A549 (cell line): ENCODE measurements around the gene PLAC8L1. TPM values are rescaled to one million over a fixed set of nuclear protein-coding genes. Genes with fewer than 3 reads are reported as not detected.
"Not testable (repeated sequence)": the region's sequence is repeated elsewhere in the genome, so short reads cannot be mapped to it uniquely, and the experiment has no call there.

Source experiments
- ATAC-seq, 2 experiments: fragments of 200-7000 bp in 1 of 2; fragments of >200 bp in 1 of 2; cut with Nextera tagmentation in 1 of 2; cut with Tn5 transposase in 1 of 2; 3 replicates each; pipeline versions ENCODE4 v1.8.0 to v1.9.1; 2018 to 2020; ENCODE audit warnings: mild to moderate bottlenecking in 1 of 2, moderate library complexity in 1 of 2
- CTCF ChIA-PET: fragments of 300-600 bp; sonication (Branson Sonifier 250); formaldehyde crosslinking; extraction: SDS; loops from one replicate; lab custom pipeline; 2021; ENCODE audit warnings: antibody characterized with exemption, inconsistent platforms; lab: Yijun Ruan, JAX
- POLR2A ChIA-PET: fragments of 350-600 bp; formaldehyde crosslinking; extraction: SDS; loops from one replicate; lab custom pipeline; 2021; ENCODE audit warnings: antibody characterized with exemption, inconsistent platforms; lab: Yijun Ruan, JAX
- DNase-seq, 2 experiments: peaks; one replicate each; pipeline versions ENCODE4 v3.0.0 to v3.0.0-alpha.2; 2011 to 2016; ENCODE audit warnings: low read depth in 1 of 2, low spot score in 1 of 2
- FAIRE-seq: peaks from 2 replicates; lab custom pipeline; 2011; peaks lifted over from hg19 to GRCh38; lab: Jason Lieb, UNC
- H3K27ac ChIP-seq, 2 experiments: fragments of >200 bp; sonication (Bioruptor Twin); formaldehyde crosslinking; 3 replicates each; pipeline ENCODE4 v1.5.1; 2016 to 2017
- H3K4me1 ChIP-seq: fragments of >200 bp; sonication (Bioruptor Twin); formaldehyde crosslinking; 3 replicates; pipeline ENCODE4 v1.6.1; 2016
- H3K4me2 ChIP-seq: fragments of >200 bp; sonication (Bioruptor Twin); formaldehyde crosslinking; 3 replicates; pipeline ENCODE4 v1.6.1; 2016
- H3K4me3 ChIP-seq: fragments of >200 bp; sonication (Bioruptor Twin); formaldehyde crosslinking; 3 replicates; pipeline ENCODE4 v1.5.1; 2016
- H3K9me3 ChIP-seq: fragments of >200 bp; sonication (Bioruptor Twin); formaldehyde crosslinking; 3 replicates; pipeline ENCODE4 v1.6.1; 2016
- CBX2 ChIP-seq: fragments of 200-600 bp; sonication (generic); IDR thresholded peaks from 2 replicates; pipeline ENCODE4 v1.6.1; 2016; ENCODE audit warnings: low read depth, mild to moderate bottlenecking, borderline replicate concordance
- CBX8 ChIP-seq: fragments of 200-600 bp; sonication (generic); IDR thresholded peaks from 2 replicates; pipeline ENCODE4 v1.6.1; 2016
- CHD4 ChIP-seq: fragments of 200-600 bp; sonication (generic); IDR thresholded peaks from 2 replicates; pipeline ENCODE4 v1.6.1; 2016; ENCODE audit warnings: antibody characterized with exemption, mild to moderate bottlenecking, borderline replicate concordance
- EP300 ChIP-seq, 2 experiments: fragments of >200 bp; sonication (Bioruptor Twin); formaldehyde crosslinking; IDR thresholded peaks; 2 replicates in 1 of 2; 3 replicates in 1 of 2; pipeline ENCODE4 v1.6.1; 2016 to 2017
- FOSB ChIP-seq: fragments of 250-450 bp; sonication (Bioruptor Pico); IDR thresholded peaks from 2 replicates; pipeline ENCODE4 v1.5.0; 2020; ENCODE audit warnings: mild to moderate bottlenecking, moderate library complexity
- FOXS1 ChIP-seq: fragments of 250-450 bp; sonication (Bioruptor Pico); IDR thresholded peaks from 2 replicates; pipeline ENCODE4 v1.5.0; 2020; ENCODE audit warnings: mild to moderate bottlenecking, moderate library complexity
- HES2 ChIP-seq: fragments of >200 bp; sonication (Bioruptor Twin); formaldehyde crosslinking; IDR thresholded peaks from 2 replicates; pipeline ENCODE4 v1.6.1; 2016
- HEYL ChIP-seq: fragments of 250-450 bp; sonication (Bioruptor Pico); IDR thresholded peaks from 2 replicates; pipeline ENCODE4 v1.8.0; 2021; ENCODE audit warnings: mild to moderate bottlenecking, moderate library complexity
- HOXB5 ChIP-seq: fragments of 250-450 bp; sonication (Bioruptor Pico); IDR thresholded peaks from 2 replicates; pipeline ENCODE4 v1.5.0; 2020; ENCODE audit warnings: mild to moderate bottlenecking, moderate library complexity
- JUNB ChIP-seq: fragments of >200 bp; sonication (Bioruptor Twin); formaldehyde crosslinking; IDR thresholded peaks from 2 replicates; pipeline ENCODE4 v1.6.1; 2016
- KDM5A ChIP-seq: fragments of 200-600 bp; sonication (generic); IDR thresholded peaks from 2 replicates; pipeline ENCODE4 v1.6.1; 2016; ENCODE audit warnings: antibody characterized with exemption, mild to moderate bottlenecking
- MAFK ChIP-seq: fragments of 450-650 bp; IDR thresholded peaks from 2 replicates; pipeline ENCODE4 v1.6.1; 2014; ENCODE audit not compliant: partially characterized antibody
- MAX ChIP-seq: IDR thresholded peaks from 2 replicates; pipeline ENCODE4 v1.6.1; 2012
- MAZ ChIP-seq: fragments of 150-350 bp; IDR thresholded peaks from 2 replicates; pipeline ENCODE4 v1.6.1; 2014; ENCODE audit warnings: antibody characterized with exemption, low read depth, low read length, borderline replicate concordance
- NPAS2 ChIP-seq: fragments of 250-450 bp; sonication (Bioruptor Pico); IDR thresholded peaks from 2 replicates; pipeline ENCODE4 v1.8.0; 2022; ENCODE audit warnings: mild to moderate bottlenecking, moderate library complexity, borderline replicate concordance
- NR3C1 ChIP-seq: fragments of >200 bp; sonication (Bioruptor Twin); formaldehyde crosslinking; IDR thresholded peaks from 3 replicates; pipeline ENCODE4 v1.6.1; 2017
- PBX3 ChIP-seq: IDR thresholded peaks from 2 replicates; pipeline ENCODE4 v1.6.1; 2012
- PHF8 ChIP-seq: fragments of 200-600 bp; sonication (generic); IDR thresholded peaks from 2 replicates; pipeline ENCODE4 v1.6.1; 2016; ENCODE audit warnings: low read depth, mild to moderate bottlenecking, antibody characterized with exemption, moderate library complexity, borderline replicate concordance
- POLR2A ChIP-seq: IDR thresholded peaks from 2 replicates; pipeline ENCODE4 v1.6.1; 2012; ENCODE audit warnings: mild to moderate bottlenecking, low read length
- RARB ChIP-seq: fragments of 250-450 bp; sonication (Bioruptor Pico); IDR thresholded peaks from 2 replicates; pipeline ENCODE4 v1.8.0; 2021; ENCODE audit warnings: mild to moderate bottlenecking, moderate library complexity
- RFX5 ChIP-seq: fragments of 450-650 bp; IDR thresholded peaks from 2 replicates; pipeline ENCODE4 v1.7.1; 2014; ENCODE audit warnings: antibody characterized with exemption, mild to moderate bottlenecking, moderate library complexity
- RNF2 ChIP-seq: fragments of 200-600 bp; sonication (generic); IDR thresholded peaks from 2 replicates; pipeline ENCODE4 v1.6.1; 2016; ENCODE audit warnings: low read depth, mild to moderate bottlenecking, antibody characterized with exemption, moderate library complexity, borderline replicate concordance
- SMC3 ChIP-seq: fragments of >200 bp; sonication (Bioruptor Twin); formaldehyde crosslinking; IDR thresholded peaks from 3 replicates; pipeline ENCODE4 v1.6.1; 2018; ENCODE audit warnings: inconsistent platforms
- TFCP2L1 ChIP-seq: fragments of 250-450 bp; sonication (Bioruptor Pico); IDR thresholded peaks from 2 replicates; pipeline ENCODE4 v1.5.0; 2021; ENCODE audit warnings: mild to moderate bottlenecking
- USF2 ChIP-seq: fragments of 450-650 bp; IDR thresholded peaks from 2 replicates; pipeline ENCODE4 v1.6.1; 2014; ENCODE audit warnings: antibody characterized with exemption
- ZFP36 ChIP-seq: fragments of 450-650 bp; IDR thresholded peaks from 2 replicates; pipeline ENCODE4 v1.6.1; 2014; ENCODE audit warnings: borderline replicate concordance; ENCODE audit not compliant: partially characterized antibody
- ZNF302 ChIP-seq: fragments of 250-450 bp; sonication (Bioruptor Pico); IDR thresholded peaks from 2 replicates; pipeline ENCODE4 v1.9.0; 2021; ENCODE audit warnings: inconsistent platforms, mild to moderate bottlenecking, moderate library complexity
- WGBS: methylation state at CpG from one replicate; pipeline ENCODE4 v1.1.6; 2017; ENCODE audit errors: missing lambda C conversion rate; 5-methylcytosine and 5-hydroxymethylcytosine counted together
- polyA plus RNA-seq, 4 experiments: library from polyadenylated mRNA; depleted of rRNA in 3 of 4; stranded (reverse); fragments of >200 nt; fragmentation: RNase III in 1 of 4; extraction: RNeasy Plus Mini Kit Qiagen cat#74134 plus additional on column Dnase treatment in 1 of 4; gene quantifications; 2 replicates in 3 of 4; 3 replicates in 1 of 4; pipeline ENCODE4 v1.2.3, GENCODE V29; 2011 to 2017

PLAC8L1 gene
- polyA plus RNA-seq, 2 of the 4 experiments (the other 2 are of a cell fraction): 0.41 to 0.70 TPM

GRCh38 chr5:146111409-146111808, 6.0 kb upstream of the PLAC8L1 start:
- FAIRE-seq (no peak), ATAC-seq (no peak), DNase-seq (no peak)
- 94% methylated on average over 1 of the region's 1 CpG for WGBS
- no peak for TF ChIP-seq POLR2A
- no peak for TF ChIP-seq MAFK
- TF ChIP-seq ZNF302 (CRISPR knock-in tag): no peak
- no peak for TF ChIP-seq FOXS1
- TF ChIP-seq HEYL (CRISPR knock-in tag): no peak
- TF ChIP-seq TFCP2L1 (CRISPR knock-in tag): no peak
- no peak for TF ChIP-seq FOSB (CRISPR knock-in tag)
- no peak for TF ChIP-seq CHD4
- no peak for TF ChIP-seq HOXB5 (CRISPR knock-in tag)
- no peak for TF ChIP-seq RFX5
- Histone ChIP-seq H3K4me3 (no peak overlapping the region), H3K4me2 (no peak overlapping the region), H3K27ac (no peak overlapping the region), H3K9me3 (no peaks in the 10 kb centered on the region), H3K4me1 (no peaks in the 10 kb centered on the region)
- POLR2A ChIA-PET: no interaction called here
- CTCF ChIA-PET: no interaction called here

- WGBS: 100% methylated on average over 1 of the region's 1 CpG
- Histone ChIP-seq H3K4me3 (no peak overlapping the region), H3K9me3 (no peaks in the 10 kb centered on the region), H3K4me2 (no peak overlapping the region), H3K27ac (no peak overlapping the region), H3K4me1 (no peaks in the 10 kb centered on the region)
- DNase-seq: no peak
- TF ChIP-seq MAX (no peak), NR3C1 (no peak), PHF8 (no peak), USF2 (no peak), RNF2 (no peak), CBX8 (no peak), KDM5A (no peak), NPAS2 (CRISPR knock-in tag) (no peak), ZFP36 (no peak), HEYL (CRISPR knock-in tag) (no peak), RARB (CRISPR knock-in tag) (no peak), CBX2 (no peak), HES2 (no peak), POLR2A (no peak), EP300 (IDR thresholded peaks at IDR 0.05) (no peak), PBX3 (no peak), HOXB5 (CRISPR knock-in tag) (no peak), MAZ (no peak), JUNB (no peak), SMC3 (no peak)
- ChIA-PET CTCF (no interaction called here), POLR2A (no interaction called here)
- no peak for ATAC-seq
- FAIRE-seq: no peak
Observed at GRCh38 chr5:146109379-146109778, 4.0 kb upstream of the PLAC8L1 start.

- CTCF ChIA-PET, H3K4me2 ChIP-seq, FAIRE-seq, H3K4me1 ChIP-seq, H3K4me3 ChIP-seq, H3K9me3 ChIP-seq, ATAC-seq, POLR2A ChIA-PET, DNase-seq, H3K27ac ChIP-seq: not testable (repeated sequence)
- WGBS: 88% methylated on average over 2 of the region's 2 CpGs
Observed at GRCh38 chr5:146108870-146109269, 3.5 kb upstream of the PLAC8L1 start.
